GM21786 (cell line): Measurements from ENCODE around the gene PLA2G5.

Experiments
- ATAC-seq: cut with Tn5 transposase; IDR thresholded peaks from one replicate; pipeline ENCODE4 v1.9.1; 2021; ENCODE audit not compliant: unreplicated experiment

PLA2G5 gene

GRCh38 chr1:20089328-20090077 is 19.5 kb downstream of the PLA2G5 start:
- ATAC-seq, result no peak

DNA sequence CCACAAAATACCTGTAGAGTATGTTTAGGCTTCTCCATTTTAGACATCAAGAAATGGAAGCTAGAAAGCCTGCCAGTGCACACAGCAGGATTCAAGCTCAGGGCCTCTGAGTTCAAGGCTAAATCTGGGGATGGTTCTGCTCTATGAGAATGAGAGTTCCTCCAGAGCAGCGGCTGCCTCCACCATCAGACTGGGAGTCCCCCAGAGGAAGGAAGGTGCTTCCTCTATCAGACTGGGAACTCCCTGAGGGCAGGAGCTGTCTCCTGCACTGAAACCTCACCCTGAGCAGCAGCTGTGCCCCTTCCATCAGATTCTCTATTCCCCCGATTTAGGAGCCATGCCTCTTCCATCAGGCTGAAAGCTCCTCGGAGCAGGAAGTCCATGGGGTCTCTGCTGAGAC is 20.1 kb downstream of the PLA2G5 start:
- no peak for ATAC-seq

DNA sequence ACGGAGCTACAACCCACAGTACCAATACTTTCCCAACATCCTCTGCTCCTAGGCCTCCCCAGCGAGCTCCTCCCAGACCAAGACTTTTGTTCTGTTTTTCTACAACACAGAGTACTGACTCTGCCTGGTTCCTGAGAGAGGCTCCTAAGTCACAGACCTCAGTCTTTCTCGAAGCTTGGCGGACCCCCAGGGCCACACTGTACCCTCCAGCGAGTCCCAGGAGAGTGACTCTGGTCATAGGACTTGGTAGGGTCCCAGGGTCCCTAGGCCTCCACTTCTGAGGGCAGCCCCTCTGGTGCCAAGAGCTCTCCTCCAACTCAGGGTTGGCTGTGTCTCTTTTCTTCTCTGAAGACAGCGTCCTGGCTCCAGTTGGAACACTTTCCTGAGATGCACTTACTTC is 20.6 kb downstream of the PLA2G5 start:
- no peak for ATAC-seq

DNA sequence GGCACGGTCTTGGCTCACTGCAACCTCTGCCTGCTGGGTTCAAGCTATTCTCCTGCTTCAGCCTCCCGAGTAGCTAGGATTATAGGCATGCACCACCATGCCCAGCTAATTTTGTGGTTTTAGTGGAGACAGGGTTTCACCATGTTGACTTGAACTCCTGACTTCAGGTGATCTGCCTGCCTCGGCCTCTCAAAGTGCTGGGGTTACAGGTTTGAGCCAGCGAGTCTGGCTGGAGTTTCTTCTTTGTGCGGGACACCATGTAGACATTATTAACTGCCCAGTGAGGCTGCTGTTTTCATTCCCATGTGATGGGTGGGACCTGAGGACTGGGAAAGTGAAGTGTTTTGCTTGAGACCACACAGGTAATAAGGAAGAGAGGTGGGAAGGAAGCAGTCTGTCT is 23.3 kb downstream of the PLA2G5 start:
- ATAC-seq, result no peak

GRCh38 chr1:20093940-20094391 is 24.0 kb downstream of the PLA2G5 start:
- no peak for ATAC-seq

- no peak for ATAC-seq
Measured at GRCh38 chr1:20095564-20096434, 25.8 kb downstream of the PLA2G5 start.

DNA sequence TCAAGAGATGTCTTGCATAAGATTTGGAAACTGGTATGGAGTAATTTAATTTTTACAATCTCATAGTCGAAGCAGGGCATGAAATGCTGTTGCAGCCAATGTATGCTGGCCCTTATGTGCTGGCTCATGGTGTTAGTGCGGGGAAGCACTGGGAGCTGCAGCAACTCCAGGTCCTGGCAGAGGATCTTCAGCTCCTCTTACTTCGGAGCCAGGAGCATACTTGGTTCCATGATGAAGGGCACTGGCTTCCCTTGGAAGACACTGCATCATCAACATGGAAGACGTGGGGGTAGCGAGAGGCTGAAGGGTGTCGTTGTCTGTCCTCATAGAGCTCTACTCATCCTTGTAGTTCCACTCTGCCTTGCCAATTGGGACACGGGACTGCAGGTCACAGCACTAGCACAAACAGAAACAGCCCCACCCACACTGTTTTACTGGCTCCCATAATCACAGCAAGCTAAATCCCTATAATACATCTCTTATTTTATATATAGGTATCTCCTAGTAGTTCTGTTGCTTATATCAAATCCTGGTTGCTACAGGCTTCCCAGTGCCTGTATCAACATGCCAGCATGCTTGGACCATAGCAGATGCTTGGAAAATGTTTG is 26.9 kb downstream of the PLA2G5 start:
- ATAC-seq, result no peak

DNA sequence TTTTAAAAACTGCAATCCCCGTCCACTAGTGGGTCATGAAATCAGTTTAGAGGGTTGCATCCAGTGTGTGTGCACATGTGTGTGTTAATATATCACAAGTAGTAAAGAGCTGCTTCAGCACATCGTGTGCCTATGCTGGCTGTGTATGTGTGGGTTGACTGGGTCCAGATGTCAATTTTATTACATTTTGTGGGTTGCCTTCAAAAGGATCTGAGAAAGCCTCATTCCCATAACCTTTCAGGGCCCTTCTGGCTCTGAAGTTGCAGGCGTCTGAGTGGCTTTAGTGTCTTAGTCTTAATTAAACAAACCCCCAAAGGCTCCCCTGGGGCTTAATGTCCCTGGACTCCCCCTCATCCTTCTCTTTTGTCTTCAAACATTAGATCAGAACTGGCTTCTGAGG is 29.5 kb downstream of the PLA2G5 start:
- no peak for ATAC-seq

GRCh38 chr1:20100632-20101355 is 30.8 kb downstream of the PLA2G5 start:
- no peak for ATAC-seq

- no peak for ATAC-seq
Measured at GRCh38 chr1:20102875-20103274, 32.9 kb downstream of the PLA2G5 start.

GRCh38 chr1:20105856-20106255 is 35.9 kb downstream of the PLA2G5 start:
- ATAC-seq, result no peak

DNA sequence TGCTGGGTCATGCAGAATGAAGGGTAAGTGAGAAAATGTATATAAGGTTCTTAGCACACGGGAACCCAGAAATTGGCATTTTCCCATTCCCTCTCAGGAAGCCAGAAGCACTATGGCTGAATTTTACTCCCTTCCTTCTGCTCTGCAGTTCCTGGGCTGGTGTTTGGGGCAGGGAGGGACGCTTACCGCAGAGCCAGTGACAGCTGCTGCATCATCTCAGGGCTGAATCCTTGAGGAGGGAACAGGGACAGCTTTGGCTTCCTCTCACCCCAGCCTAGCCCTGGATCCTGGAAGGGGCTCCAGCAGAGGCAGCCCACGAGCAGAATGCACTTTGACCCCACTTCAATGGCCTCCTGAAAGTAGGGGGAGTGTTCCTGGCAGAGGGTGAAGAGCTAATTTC is 37.4 kb downstream of the PLA2G5 start:
- ATAC-seq, result no peak

- no peak for ATAC-seq
Measured at GRCh38 chr1:20107796-20108195, 37.8 kb downstream of the PLA2G5 start.

DNA sequence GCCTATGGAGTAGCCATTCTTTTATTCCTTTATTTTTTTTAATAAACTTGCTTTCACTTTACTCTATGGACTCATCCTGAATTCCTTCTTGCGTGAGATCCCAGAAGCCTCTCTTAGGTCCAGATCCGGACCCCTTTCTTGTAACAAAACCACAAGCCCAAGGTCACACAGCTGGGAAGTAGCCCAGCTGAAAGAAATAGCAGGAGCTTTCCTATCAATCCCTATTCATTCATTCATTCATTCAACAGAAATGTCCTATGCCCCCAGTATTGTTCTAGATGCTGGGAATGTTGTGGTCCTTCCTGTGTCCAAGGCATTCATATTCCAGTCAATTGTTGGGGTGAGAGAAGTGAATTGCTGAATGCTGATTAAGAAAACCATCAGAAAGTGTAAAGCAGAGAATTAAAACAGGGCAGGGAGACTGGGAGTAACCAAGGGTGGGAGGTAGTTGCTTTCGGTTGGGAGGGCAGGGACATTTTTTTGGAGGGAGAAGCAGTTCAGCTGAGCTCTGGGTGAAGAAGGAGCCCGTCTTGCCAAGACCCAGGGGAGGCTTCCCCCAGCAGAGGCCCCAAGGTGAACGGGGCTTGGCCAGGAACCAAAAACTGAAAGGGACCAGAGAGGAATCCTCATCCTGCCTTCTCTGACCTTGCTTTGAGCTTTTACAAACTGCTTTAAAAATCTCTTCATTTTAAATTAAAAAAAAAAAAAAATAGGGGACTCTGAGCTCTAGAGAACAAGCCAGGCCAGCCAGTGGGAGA is 38.6 kb downstream of the PLA2G5 start:
- ATAC-seq, result no peak

- ATAC-seq, result no peak
Measured at GRCh38 chr1:20109223-20109856, 39.3 kb downstream of the PLA2G5 start.

GRCh38 chr1:20110679-20111078 is 40.7 kb downstream of the PLA2G5 start:
- no peak for ATAC-seq

DNA sequence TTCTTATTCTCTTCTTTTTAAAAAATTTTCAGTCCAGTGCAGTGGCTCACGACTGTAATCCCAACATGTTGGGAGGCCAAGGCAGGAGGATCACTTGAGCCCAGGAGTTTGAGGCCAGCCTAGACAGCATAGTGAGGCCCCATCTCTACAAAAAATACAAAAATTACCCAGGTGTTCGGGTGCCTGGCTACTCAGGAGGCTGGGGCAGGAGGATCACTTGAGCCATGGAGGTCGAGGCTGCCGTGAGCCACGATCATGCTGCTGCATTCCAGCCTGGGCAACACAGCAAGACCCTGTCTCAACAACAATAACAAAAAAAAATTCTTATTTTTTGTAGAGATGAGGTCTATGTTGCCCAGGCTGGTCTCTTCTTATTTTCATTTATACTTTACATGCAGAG is 41.5 kb downstream of the PLA2G5 start:
- ATAC-seq, result no peak

DNA sequence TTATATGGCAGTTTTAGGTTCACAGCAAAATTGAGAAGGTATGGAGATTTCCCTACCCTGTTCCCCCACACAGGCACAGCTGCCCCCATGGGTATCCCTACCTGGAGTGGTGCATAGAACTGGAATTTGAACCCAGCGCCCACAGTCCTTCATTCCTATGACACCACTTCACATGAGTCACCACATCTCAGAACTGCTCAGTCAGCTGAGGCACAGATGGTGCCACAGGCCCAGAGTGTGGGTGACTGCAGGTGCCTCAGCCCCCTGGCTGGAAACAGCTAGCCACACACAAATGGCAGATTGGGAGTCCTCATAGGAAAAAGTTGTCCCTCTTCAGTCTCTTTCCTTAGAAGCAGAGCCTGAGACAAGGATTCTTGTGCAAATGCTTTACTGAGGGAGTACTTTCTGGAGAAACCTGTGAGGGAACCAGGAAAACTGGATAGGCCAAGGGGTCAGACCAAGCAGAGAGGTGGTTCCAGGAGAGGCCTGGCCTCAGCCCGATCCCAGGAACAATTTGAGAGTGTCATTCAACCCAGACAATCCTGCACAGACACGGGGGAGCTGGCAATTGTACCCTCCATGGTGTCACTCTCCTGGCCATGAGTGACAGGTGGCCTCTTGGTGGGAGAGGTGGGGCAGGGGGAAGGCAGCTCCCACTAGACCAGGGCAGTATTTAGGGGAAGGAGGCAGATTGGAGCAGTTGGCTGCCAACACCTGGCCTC is 42.4 kb downstream of the PLA2G5 start:
- ATAC-seq, result no peak

DNA sequence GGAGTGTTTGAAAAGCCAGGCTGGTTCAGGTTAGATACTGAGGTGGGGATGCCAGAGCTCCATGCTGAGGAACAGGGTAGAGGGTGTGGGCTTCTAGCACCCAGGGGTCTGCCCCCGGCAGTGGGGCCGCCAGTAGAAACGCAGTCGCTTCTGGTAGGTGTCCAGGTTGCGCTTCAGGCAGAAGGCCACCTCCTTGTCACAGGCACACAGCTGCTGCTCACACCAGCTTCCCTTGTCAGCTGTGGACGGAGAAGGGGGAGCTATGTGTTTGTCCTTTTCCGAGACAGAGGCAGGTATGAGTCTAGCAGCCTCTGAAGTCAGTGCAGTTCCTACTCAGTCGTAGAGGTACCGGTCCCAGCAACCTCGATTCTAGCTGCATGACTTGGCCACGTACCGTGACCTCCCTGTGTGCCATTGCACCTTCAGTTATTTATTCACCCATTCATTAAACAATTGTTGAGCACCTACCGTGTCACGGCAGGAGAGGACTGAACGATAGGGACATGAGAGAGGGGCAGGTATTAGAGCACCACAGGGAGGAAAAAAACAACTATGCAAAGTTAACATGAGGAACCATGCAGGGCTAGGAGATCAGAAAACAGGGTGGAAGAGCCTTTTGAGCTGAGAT is 44.1 kb downstream of the PLA2G5 start:
- ATAC-seq, result no peak
